ENCODE results near the gene ELMO2.

GRCh38 chr20:46388201-46388836, 18.1 kb downstream of the ELMO2 start:
- TF ChIP-seq EZH2 (IDR thresholded peaks at IDR 0.05; ENCODE audit: borderline replicate concordance, low read depth, low read length) (no peak), ZNF274 (IDR thresholded peaks at IDR 0.05; ENCODE audit: borderline replicate concordance, low read depth, low read length) (no peak), MYC (IDR thresholded peaks at IDR 0.05; ENCODE audit: low read depth, low read length) (no peak), MYC (CRISPR knock-in tag; IDR thresholded peaks at IDR 0.05; ENCODE audit: borderline replicate concordance, low read depth) (no peak), CTCF (IDR thresholded peaks at IDR 0.05 in 2 of 3, conservative IDR thresholded peaks at IDR 0.05 in 1 of 3; ENCODE audit: insufficient read depth in 2 of 3, low read depth in 1 of 3, low read length in 3 of 3) (no peak), EP300 (IDR thresholded peaks at IDR 0.05; ENCODE audit: low read length) (no peak), MNT (conservative IDR thresholded peaks at IDR 0.05) (no peak), SMC3 (conservative IDR thresholded peaks at IDR 0.05; ENCODE audit: insufficient read depth, low read depth, low read length) (no peak), DPF2 (IDR thresholded peaks at IDR 0.05) (no peak), RBM17 (IDR thresholded peaks at IDR 0.05; ENCODE audit: borderline replicate concordance, low read depth, low read length) (no peak)
